H1 (cell line): ENCODE results near the gene FAM3B.

Experiments
- BCL11A ChIP-seq, 2 experiments: IDR thresholded peaks; one replicate each; pipeline ENCODE4 v1.6.1; 2011; ENCODE audit warnings: low read depth in 2 of 2, low read length in 2 of 2, mild to moderate bottlenecking in 2 of 2
- EP300 ChIP-seq, 2 experiments: IDR thresholded peaks; 1 replicate in 1 of 2; 2 replicates in 1 of 2; pipeline ENCODE4 v1.6.1; 2011 to 2012; ENCODE audit warnings: low read depth in 2 of 2, low read length in 2 of 2, mild to moderate bottlenecking in 2 of 2, borderline replicate concordance in 1 of 2, inconsistent platforms in 1 of 2, moderate library complexity in 1 of 2
- EZH2 ChIP-seq: fragments of 200-600 bp; sonication (generic); IDR thresholded peaks from 2 replicates; pipeline ENCODE4 v1.7.1; 2012; ENCODE audit warnings: low read depth, mild to moderate bottlenecking, moderate library complexity, low read length, inconsistent platforms; ENCODE audit not compliant: severe bottlenecking
- JUN ChIP-seq: IDR thresholded peaks from 2 replicates; pipeline ENCODE4 v1.6.1; 2011; ENCODE audit warnings: low read depth, mild to moderate bottlenecking, improper control_type of control experiment, low read length
- NRF1 ChIP-seq: IDR thresholded peaks from 2 replicates; pipeline ENCODE4 v1.6.1; 2011; ENCODE audit warnings: mild to moderate bottlenecking, low read depth, low read length, improper control_type of control experiment
- POLR2AphosphoS5 ChIP-seq: IDR thresholded peaks from 2 replicates; pipeline ENCODE4 v1.6.1; 2011; ENCODE audit warnings: low read depth, low read length

GRCh38 chr21:41381731-41382130 lies 65.1 kb downstream of the FAM3B start:
- TF ChIP-seq POLR2AphosphoS5 (no peak), NRF1 (no peak), EP300 (IDR thresholded peaks at IDR 0.05; ENCODE audit: borderline replicate concordance in 1 of 2, low read depth in 2 of 2, low read length in 2 of 2) (no peak), JUN (no peak), BCL11A (IDR thresholded peaks at IDR 0.05; ENCODE audit: low read depth in 2 of 2, low read length in 2 of 2) (no peak), EZH2 (no peak)
